Central memory CD8-positive, alpha-beta T cell (primary cell): ENCODE data around the gene HOXD11.

Experiments
- ATAC-seq: fragments of 150-1000 bp; cut with Tn5 transposase; replicated peaks from 2 replicates; pipeline ENCODE4 v1.10.0; 2022; ENCODE audit warnings: mild to moderate bottlenecking, moderate FRiP score, moderate number of reproducible peaks; ENCODE audit not compliant: poor library complexity, severe bottlenecking; ENCODE audit errors: extremely low read depth
- DNase-seq, 2 donors: peaks; one replicate each; pipeline ENCODE4 v3.0.0; 2021; ENCODE audit warnings: low spot score in 2 of 2
- H3K27ac Mint-ChIP-seq: one replicate; pipeline ENCODE4 v1.8.0; 2022; ENCODE audit warnings: low read depth, mild to moderate bottlenecking, moderate library complexity, mixed read lengths
- H3K27me3 Mint-ChIP-seq: one replicate; pipeline ENCODE4 v1.8.0; 2022; ENCODE audit warnings: mixed read lengths
- H3K36me3 Mint-ChIP-seq: one replicate; pipeline ENCODE4 v1.8.0; 2022; ENCODE audit warnings: mild to moderate bottlenecking, moderate library complexity, mixed read lengths; ENCODE audit not compliant: insufficient read depth
- H3K4me1 Mint-ChIP-seq: one replicate; pipeline ENCODE4 v1.8.0; 2022; ENCODE audit warnings: mixed read lengths
- H3K4me3 Mint-ChIP-seq: one replicate; pipeline ENCODE4 v1.8.0; 2022; ENCODE audit warnings: mild to moderate bottlenecking, moderate library complexity, mixed read lengths
- H3K9me3 Mint-ChIP-seq: one replicate; pipeline ENCODE4 v1.8.0; 2022; ENCODE audit warnings: mixed read lengths

The HOXD11 gene

GRCh38 chr2:176146101-176146500 is 39.0 kb downstream of the HOXD11 start:
- H3K27ac Mint-ChIP-seq = no peak overlapping the region
- H3K4me1 Mint-ChIP-seq = peaks cover 4% of the 10 kb centered on the region
- no peaks in the 10 kb centered on the region for H3K9me3 Mint-ChIP-seq
- DNase-seq = no peak
- ATAC-seq = no peak
- H3K36me3 Mint-ChIP-seq = no peaks in the 10 kb centered on the region
- H3K27me3 Mint-ChIP-seq = peaks cover 100% of the 10 kb centered on the region
- H3K4me3 Mint-ChIP-seq = no peak overlapping the region

DNA sequence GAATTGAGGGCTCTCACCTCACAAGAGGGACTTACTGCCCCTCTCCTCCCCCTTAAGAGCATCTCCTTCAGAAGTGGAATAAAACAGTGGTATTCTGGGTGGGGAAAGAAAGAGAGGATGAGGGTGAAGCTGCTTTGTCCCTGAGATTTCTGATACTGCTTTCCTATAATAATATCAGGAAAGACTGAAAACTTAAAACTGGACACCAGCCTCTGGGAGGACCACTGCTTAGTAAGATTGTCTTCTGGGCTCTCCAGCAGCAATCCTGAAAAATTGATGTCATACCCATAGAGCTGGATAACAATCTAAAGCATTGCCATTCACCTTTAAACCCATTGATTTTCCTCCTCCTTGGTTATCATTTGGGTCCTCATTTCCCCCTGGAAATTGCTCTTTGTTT is 39.6 kb downstream of the HOXD11 start:
- H3K4me3 Mint-ChIP-seq = no peak overlapping the region
- no peak overlapping the region for H3K27ac Mint-ChIP-seq
- no peak for ATAC-seq
- no peaks in the 10 kb centered on the region for H3K4me1 Mint-ChIP-seq
- H3K36me3 Mint-ChIP-seq = no peaks in the 10 kb centered on the region
- H3K9me3 Mint-ChIP-seq = no peaks in the 10 kb centered on the region
- peaks cover 100% of the 10 kb centered on the region for H3K27me3 Mint-ChIP-seq
- DNase-seq = no peak

DNA sequence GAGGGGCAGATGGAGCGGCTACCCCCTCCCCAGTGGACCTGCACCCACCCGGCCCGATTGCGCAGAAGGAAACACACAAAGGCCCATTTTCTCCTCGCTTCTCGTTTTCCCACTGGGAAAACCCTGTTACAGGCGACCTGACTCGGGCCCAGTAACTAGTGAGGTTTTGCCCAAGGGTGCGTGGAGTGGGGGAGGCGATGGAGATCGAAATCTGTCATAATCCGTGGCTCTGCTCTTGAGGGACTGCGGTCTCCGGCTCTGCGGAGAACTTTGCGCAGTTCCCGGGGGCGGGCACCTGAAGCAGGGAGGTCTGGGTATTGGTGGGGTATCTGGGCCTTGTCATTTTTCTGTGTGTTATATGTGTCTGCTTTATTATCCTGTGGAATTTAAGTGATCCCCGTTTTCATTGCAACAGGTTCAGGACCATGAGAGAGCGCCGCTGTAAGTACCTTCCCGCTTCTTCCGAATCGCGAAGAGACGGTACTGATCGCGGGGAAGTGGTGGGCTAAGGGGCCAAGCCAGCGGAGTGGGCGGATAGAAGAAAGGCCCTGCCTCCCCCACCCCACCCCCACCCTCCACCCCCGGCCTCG is 40.2 kb downstream of the HOXD11 start:
- no peak overlapping the region for H3K27ac Mint-ChIP-seq

GRCh38 chr2:176147800-176148496 is 40.9 kb downstream of the HOXD11 start:
- DNase-seq = no peak

More for the DNA sequence above, 40.2 kb downstream of the HOXD11 start:
- H3K9me3 Mint-ChIP-seq = no peaks in the 10 kb centered on the region
- H3K4me3 Mint-ChIP-seq = no peak overlapping the region
- H3K36me3 Mint-ChIP-seq = no peaks in the 10 kb centered on the region
- DNase-seq (no peak), ATAC-seq (no peak)
- peaks cover 94% of the 10 kb centered on the region for H3K27me3 Mint-ChIP-seq
- H3K4me1 Mint-ChIP-seq = no peaks in the 10 kb centered on the region

DNA sequence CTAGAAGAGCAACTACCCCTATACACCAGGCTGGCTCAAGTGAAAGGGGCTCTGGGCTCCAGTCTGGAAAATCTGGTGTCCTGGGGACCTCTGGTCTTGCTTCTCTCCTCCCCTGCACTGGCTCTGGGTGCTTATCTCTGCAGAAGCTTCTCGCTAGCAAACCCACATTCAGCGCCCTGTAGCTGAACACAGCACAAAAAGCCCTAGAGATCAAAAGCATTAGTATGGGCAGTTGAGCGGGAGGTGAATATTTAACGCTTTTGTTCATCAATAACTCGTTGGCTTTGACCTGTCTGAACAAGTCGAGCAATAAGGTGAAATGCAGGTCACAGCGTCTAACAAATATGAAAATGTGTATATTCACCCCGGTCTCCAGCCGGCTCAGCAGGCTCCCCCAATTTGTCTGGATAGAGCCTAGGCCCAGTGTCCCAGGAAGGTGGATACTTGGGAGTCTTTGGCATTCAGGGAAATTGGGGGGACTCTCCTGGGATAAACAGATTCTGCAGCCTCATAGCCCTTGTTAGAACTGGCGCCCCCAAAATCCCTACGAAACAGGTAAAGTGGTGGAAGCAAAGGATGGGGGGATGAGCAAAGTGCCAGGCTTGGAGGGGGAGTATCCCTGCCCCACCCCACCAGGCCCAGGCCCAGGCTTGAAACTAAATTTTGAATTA is 41.8 kb downstream of the HOXD11 start:
- ATAC-seq = no peak
- Mint-ChIP-seq H3K36me3 (peaks cover 1% of the 10 kb centered on the region), H3K9me3 (no peaks in the 10 kb centered on the region), H3K4me3 (no peak overlapping the region), H3K27me3 (peaks cover 91% of the 10 kb centered on the region), H3K27ac (no peak overlapping the region), H3K4me1 (no peaks in the 10 kb centered on the region)
- DNase-seq = no peak

More at GRCh38 chr2:176147800-176148496, 40.9 kb downstream of the HOXD11 start:
- H3K27me3 Mint-ChIP-seq = peaks cover 92% of the 10 kb centered on the region
- no peaks in the 10 kb centered on the region for H3K4me1 Mint-ChIP-seq
- ATAC-seq = no peak
- H3K4me3 Mint-ChIP-seq = no peak overlapping the region
- no peak overlapping the region for H3K27ac Mint-ChIP-seq
- H3K36me3 Mint-ChIP-seq = peaks cover 1% of the 10 kb centered on the region
- H3K9me3 Mint-ChIP-seq = no peaks in the 10 kb centered on the region

- peaks cover 1% of the 10 kb centered on the region for H3K36me3 Mint-ChIP-seq
Measured at GRCh38 chr2:176149481-176149938, 42.4 kb downstream of the HOXD11 start.

DNA sequence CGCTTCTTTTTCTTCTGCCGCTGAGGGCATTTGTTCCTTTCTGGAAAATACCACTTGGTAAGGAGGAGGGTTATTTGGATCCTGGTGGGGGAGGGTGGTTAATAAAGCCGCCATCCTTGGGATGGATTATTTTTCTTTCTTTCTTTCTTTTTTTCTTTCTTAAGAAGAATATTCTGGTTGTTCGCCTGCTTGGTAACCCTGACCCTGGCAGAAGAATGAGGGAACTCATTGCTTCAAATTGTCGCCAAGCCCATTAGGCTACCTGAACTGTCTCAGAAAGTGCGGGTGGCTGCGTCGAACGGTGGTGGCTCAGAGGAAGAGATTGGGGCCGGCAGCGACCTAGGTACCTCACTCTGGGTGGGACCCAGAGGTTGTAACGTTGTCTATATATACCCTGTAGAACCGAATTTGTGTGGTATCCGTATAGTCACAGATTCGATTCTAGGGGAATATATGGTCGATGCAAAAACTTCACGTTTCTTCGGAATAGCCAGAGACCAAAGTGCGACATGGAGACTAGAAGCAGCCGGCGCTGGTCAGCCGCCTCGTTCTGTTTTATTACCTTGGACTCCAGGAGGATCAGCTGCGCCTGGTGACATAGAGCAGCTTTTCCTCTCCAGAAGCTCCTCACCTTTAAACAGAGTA is 43.0 kb downstream of the HOXD11 start:
- H3K27me3 Mint-ChIP-seq = peaks cover 91% of the 10 kb centered on the region
- H3K9me3 Mint-ChIP-seq = no peaks in the 10 kb centered on the region
- DNase-seq (no peak), ATAC-seq (no peak)
- peaks cover 1% of the 10 kb centered on the region for H3K36me3 Mint-ChIP-seq
- H3K4me1 Mint-ChIP-seq = no peaks in the 10 kb centered on the region
- H3K27ac Mint-ChIP-seq = no peak overlapping the region
- H3K4me3 Mint-ChIP-seq = no peak overlapping the region

More at GRCh38 chr2:176149481-176149938, 42.4 kb downstream of the HOXD11 start:
- no peaks in the 10 kb centered on the region for H3K9me3 Mint-ChIP-seq
- DNase-seq (no peak), ATAC-seq (no peak)
- no peak overlapping the region for H3K27ac Mint-ChIP-seq
- H3K4me1 Mint-ChIP-seq = no peaks in the 10 kb centered on the region
- H3K4me3 Mint-ChIP-seq = no peak overlapping the region
- H3K27me3 Mint-ChIP-seq = peaks cover 91% of the 10 kb centered on the region

DNA sequence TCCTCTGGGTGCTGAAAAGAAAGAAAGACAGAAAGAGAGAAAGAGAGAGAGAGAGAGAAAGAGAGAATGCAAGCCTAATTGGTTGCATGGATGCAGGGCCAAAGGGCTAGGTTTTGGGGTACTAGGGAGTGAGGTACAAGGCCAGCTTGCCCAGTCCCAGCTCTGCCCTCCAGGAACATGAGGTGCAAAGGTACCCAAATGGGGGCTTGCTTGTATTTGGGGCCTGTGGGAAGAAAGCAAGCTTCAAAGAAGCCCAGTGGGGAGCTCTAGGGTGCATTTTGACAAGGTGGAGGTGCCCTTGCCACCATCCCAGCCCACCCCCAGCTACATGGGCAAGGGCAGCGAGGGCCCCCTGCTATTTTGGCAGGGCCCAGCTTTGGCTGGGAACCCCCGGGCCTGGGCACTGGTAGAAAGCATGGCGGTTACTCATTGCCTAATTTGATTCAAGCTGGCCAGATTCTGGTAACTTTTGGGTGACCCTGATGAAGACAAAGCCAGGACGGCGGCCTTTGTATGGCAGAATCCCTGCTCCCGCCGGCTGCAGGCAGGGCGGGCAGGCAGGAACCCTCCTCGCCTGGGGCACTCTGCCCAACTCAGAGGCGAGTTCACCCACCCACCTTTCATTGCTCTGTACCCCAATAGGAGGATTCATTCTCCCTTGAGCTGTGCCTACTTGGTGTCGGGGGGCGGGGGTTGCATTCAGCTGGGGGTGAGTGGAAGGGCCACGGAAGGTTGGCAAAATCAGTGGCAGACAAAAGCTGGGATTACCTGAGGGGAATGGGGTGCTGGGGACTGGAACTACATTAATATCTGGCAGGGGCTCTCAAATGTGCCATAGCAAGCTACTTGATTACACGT is 43.7 kb downstream of the HOXD11 start:
- DNase-seq = no peak
- H3K27ac Mint-ChIP-seq = no peak overlapping the region
- peaks cover 1% of the 10 kb centered on the region for H3K36me3 Mint-ChIP-seq
- H3K4me1 Mint-ChIP-seq = no peaks in the 10 kb centered on the region
- peaks cover 91% of the 10 kb centered on the region for H3K27me3 Mint-ChIP-seq
- H3K4me3 Mint-ChIP-seq = no peak overlapping the region
- ATAC-seq = no peak
- H3K9me3 Mint-ChIP-seq = no peaks in the 10 kb centered on the region

DNA sequence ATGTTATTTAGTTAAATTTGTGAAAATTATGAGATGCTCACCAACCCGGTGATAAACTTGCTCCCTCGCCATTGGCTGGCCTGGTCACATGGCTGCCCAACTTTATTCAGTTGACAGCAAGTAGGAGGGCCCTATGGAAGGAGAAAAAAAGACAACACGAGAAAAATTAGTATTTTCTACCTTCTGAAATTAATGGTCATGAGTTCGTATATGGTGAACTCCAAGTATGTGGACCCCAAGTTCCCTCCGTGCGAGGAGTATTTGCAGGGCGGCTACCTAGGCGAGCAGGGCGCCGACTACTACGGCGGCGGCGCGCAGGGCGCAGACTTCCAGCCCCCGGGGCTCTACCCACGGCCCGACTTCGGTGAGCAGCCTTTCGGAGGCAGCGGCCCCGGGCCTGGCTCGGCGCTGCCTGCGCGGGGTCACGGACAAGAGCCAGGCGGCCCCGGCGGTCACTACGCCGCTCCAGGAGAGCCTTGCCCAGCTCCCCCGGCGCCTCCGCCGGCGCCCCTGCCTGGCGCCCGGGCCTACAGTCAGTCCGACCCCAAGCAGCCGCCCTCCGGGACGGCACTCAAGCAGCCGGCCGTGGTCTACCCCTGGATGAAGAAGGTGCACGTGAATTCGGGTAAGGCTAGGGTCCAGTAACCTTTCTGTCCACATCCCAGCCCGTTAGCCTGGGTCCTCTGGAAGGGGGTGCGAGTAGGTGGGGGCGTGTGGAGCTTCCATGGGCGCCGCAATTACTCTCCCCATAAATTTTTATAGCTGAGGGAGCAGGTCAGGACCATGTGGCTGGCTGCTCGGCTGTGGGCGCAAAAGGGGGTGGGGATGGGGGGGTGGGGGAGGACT is 44.6 kb downstream of the HOXD11 start, which contains the start of gene HOXD4:
TSS of gene HOXD4 (plus strand) at position 109 of the 846 bp plus-strand sequence. CDS start at position 193, 84 bp downstream.
- no peaks in the 10 kb centered on the region for H3K9me3 Mint-ChIP-seq
- H3K36me3 Mint-ChIP-seq = peaks cover 1% of the 10 kb centered on the region
- ATAC-seq = no peak
- no peak within 1 kb of the TSS for H3K27ac Mint-ChIP-seq
- no peak for DNase-seq
- H3K4me1 Mint-ChIP-seq = no peaks in the 10 kb centered on the region
- peaks cover 91% of the 10 kb centered on the region for H3K27me3 Mint-ChIP-seq
- H3K4me3 Mint-ChIP-seq = no peak within 1 kb of the TSS

- ATAC-seq = no peak
- H3K27me3 Mint-ChIP-seq = peaks cover 91% of the 10 kb centered on the region
Measured at GRCh38 chr2:176152350-176153181, 45.5 kb downstream of the HOXD11 start.

More at GRCh38 chr2:176152350-176153181, 45.5 kb downstream of the HOXD11 start:
- no peak overlapping the region for H3K4me3 Mint-ChIP-seq
- H3K27ac Mint-ChIP-seq = no peak overlapping the region
- no peaks in the 10 kb centered on the region for H3K9me3 Mint-ChIP-seq
- no peak for DNase-seq
- H3K36me3 Mint-ChIP-seq = peaks cover 3% of the 10 kb centered on the region
- peaks cover 4% of the 10 kb centered on the region for H3K4me1 Mint-ChIP-seq
